Measurements from ENCODE around the gene ZC3HAV1. TPM values are rescaled to one million over a fixed set of nuclear protein-coding genes. Genes with fewer than 3 reads are reported as not detected.
A peak's percentile ranks its signal among the peaks of the same experiment; 100 is the strongest.

The ZC3HAV1 gene
- total and polyA plus RNA-seq, 2 of the 13 experiments (the other 11 are each of a cell fraction or from before 2014, with no cell fraction given) = 12.7 to 23.7 TPM

DNA sequence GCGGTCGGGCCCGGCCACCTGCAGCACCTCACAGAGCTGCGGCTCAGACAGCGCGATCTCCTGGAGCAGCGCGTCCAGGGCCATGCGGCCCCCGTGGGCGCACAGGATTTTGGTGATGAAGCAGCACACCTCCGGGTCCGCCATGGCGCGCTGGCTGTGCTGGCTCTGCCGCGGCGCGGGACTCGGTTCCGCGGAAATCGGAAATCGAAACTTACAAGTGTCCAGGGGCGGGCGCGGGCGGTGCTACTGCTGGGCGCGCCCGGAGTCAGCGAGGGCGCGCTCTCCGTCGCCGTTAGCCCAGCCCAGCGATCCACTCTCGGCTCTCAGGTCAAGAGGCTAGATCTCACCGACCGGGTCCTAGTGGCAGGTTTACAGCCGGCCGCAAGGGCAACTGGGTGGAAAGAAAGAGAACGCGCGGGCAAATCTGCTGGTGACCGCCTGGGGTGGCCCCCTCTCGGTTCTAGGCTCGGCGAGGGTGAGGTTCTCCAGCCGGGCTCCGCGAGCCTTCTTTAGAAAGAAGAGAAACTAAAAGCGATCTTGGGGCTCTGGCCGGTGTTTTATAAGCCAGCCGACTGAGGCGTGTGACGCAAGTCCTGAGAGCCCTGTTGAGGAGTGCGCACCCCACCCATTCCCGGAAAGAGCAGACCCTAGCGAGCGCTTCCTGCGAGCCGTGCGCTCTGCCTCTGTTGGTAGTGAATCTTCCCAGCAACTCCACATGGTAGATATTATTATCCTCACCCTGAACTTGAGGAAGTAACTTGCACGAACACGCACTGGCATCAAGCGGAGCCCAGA, at the start of gene ZC3HAV1 (continued):
- TF ChIP-seq PRPF4 (IDR thresholded peaks at IDR 0.05; ENCODE audit: low read depth, low read length, poor library complexity, severe bottlenecking) (no peak), ZNF253 (CRISPR knock-in tag; IDR thresholded peaks at IDR 0.05; ENCODE audit: borderline replicate concordance) (0 out of 2 replicates have a peak, but pooled peaks have one; percentile 18), ZNF350 (CRISPR knock-in tag; IDR thresholded peaks at IDR 0.05; ENCODE audit: borderline replicate concordance, low read depth) (peak; percentile 71; the same call in 1 of the 2 replicates)

DNA sequence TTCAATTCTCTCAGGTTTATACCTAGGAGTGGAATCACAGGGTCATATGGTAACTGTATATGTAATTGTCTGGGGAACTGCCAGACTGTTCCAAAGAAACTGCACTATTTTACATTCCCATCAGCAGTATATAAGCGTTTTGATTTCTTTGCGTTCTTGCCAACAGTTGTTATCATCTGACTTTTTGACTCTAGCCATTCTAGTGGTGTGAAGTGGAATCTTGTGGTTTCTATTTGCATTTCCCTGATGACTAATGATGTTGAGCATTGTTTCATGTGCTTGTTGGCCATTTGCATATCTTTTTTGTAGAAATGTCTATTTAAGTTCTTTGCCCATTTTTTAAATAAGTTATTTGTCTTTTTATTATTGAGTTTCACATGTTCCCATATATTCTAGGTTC, 44.3 kb upstream of the ZC3HAV1 start:
- Histone ChIP-seq H3K4me1 (ENCODE audit: insufficient read depth, low read length) (no peaks in the 10 kb centered on the region), H3K4me2 (ENCODE audit: low read depth, low read length) (no peak overlapping the region), H3K9me3 (ENCODE audit: low read length) (no peaks in the 10 kb centered on the region), H3K9ac (ENCODE audit: insufficient read depth, low read depth, low read length) (no peak overlapping the region), H3K79me2 (ENCODE audit: insufficient read depth, low read length) (no peaks in the 10 kb centered on the region), H3K4me3 (replicated peaks in 1 of 3; ENCODE audit: insufficient read depth in 1 of 3, low read depth in 2 of 3, low read length in 3 of 3) (no peak overlapping the region), H3K27me3 (ENCODE audit: control insufficient read depth in 1 of 2, insufficient read depth in 2 of 2, low read length in 2 of 2) (no peaks in the 10 kb centered on the region), H2AFZ (ENCODE audit: low read length) (no peak overlapping the region), H3K27ac (ENCODE audit: extremely low read length, insufficient read depth, low read length) (no peak overlapping the region), H4K20me1 (ENCODE audit: insufficient read depth, low read length) (no peaks in the 10 kb centered on the region), H3K36me3 (replicated peaks in 1 of 2; ENCODE audit: control insufficient read depth in 1 of 2, insufficient read depth in 2 of 2, low read length in 2 of 2) (no peaks in the 10 kb centered on the region)
- in situ Hi-C loops (cut with HindIII; ENCODE audit: extremely low pct_ligation_motif_present, low pct_unique_long_range_greater_than_20kb) = no loop called here
- DNase-seq (ENCODE audit: low spot score) = no peak
- BruUV-seq (replicated peaks) = no TSS peak
- POLR2A ChIA-PET = no interaction called here
- intact Hi-C loops (cut with micrococcal nuclease; ENCODE audit: unreplicated experiment) = no loop called here
- 91% methylated on average over 2 of the region's 2 CpGs for WGBS (ENCODE audit: low lambda C conversion rate)
- no peak for TF ChIP-seq IKZF1 (IDR thresholded peaks at IDR 0.05)
- CTCF ChIA-PET (ENCODE audit: low intra/inter-chr PET ratio, low total read pairs) = no interaction called here
- no peak for FAIRE-seq
- no peak for ATAC-seq

DNA sequence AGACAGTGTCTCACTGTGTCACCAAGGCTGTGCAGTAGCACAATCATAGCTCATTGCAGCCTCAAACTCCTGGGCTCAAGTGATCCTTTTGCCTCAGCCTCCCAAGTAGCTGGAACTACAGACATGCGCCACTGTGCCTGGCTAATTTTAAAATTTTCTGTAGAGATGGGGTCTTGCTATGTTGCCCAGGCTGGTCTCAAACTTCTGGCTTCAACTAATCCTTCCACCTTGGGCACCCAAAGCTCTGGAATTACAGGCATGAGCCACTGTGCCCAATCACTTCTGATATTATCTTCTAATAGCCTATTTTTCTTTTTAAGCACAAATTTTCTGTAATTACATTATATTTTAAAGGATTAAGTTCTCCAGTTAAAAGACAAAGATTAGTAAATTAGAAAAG, 42.6 kb upstream of the ZC3HAV1 start:
- no peaks in the 10 kb centered on the region for H4K20me1 ChIP-seq (ENCODE audit: insufficient read depth, low read length)
- intact Hi-C loops (cut with micrococcal nuclease; ENCODE audit: unreplicated experiment) = no loop called here
- H3K4me3 ChIP-seq (replicated peaks in 1 of 3; ENCODE audit: insufficient read depth in 1 of 3, low read depth in 2 of 3, low read length in 3 of 3) = no peak overlapping the region
- ATAC-seq (no peak), FAIRE-seq (no peak), DNase-seq (ENCODE audit: low spot score) (no peak)
- H3K27ac ChIP-seq (ENCODE audit: extremely low read length, insufficient read depth, low read length) = no peak overlapping the region
- in situ Hi-C loops (cut with HindIII; ENCODE audit: extremely low pct_ligation_motif_present, low pct_unique_long_range_greater_than_20kb) = no loop called here
- H3K79me2 ChIP-seq (ENCODE audit: insufficient read depth, low read length) = no peaks in the 10 kb centered on the region
- 89% methylated on average over 1 of the region's 1 CpG for WGBS (ENCODE audit: low lambda C conversion rate)
- no peak overlapping the region for H3K9ac ChIP-seq (ENCODE audit: insufficient read depth, low read depth, low read length)
- no TSS peak for BruUV-seq (replicated peaks)
- H3K36me3 ChIP-seq (replicated peaks in 1 of 2; ENCODE audit: control insufficient read depth in 1 of 2, insufficient read depth in 2 of 2, low read length in 2 of 2) = no peaks in the 10 kb centered on the region
- no peak overlapping the region for H3K4me2 ChIP-seq (ENCODE audit: low read depth, low read length)
- no peaks in the 10 kb centered on the region for H3K9me3 ChIP-seq (ENCODE audit: low read length)
- CTCF ChIA-PET (ENCODE audit: low intra/inter-chr PET ratio, low total read pairs) = no interaction called here
- no peaks in the 10 kb centered on the region for H3K4me1 ChIP-seq (ENCODE audit: insufficient read depth, low read length)
- no peak overlapping the region for H2AFZ ChIP-seq (ENCODE audit: low read length)
- no peaks in the 10 kb centered on the region for H3K27me3 ChIP-seq (ENCODE audit: control insufficient read depth in 1 of 2, insufficient read depth in 2 of 2, low read length in 2 of 2)
- POLR2A ChIA-PET = no interaction called here
- TF ChIP-seq ZNF562 (CRISPR knock-in tag; IDR thresholded peaks at IDR 0.05; ENCODE audit: borderline replicate concordance) (no peak), ISX (CRISPR knock-in tag; conservative IDR thresholded peaks at IDR 0.05) (no peak), HIVEP1 (CRISPR knock-in tag; IDR thresholded peaks at IDR 0.05) (no peak), BRD4 (CRISPR knock-in tag; IDR thresholded peaks at IDR 0.05) (no peak)
- TF ChIP-seq, protein P1, sequence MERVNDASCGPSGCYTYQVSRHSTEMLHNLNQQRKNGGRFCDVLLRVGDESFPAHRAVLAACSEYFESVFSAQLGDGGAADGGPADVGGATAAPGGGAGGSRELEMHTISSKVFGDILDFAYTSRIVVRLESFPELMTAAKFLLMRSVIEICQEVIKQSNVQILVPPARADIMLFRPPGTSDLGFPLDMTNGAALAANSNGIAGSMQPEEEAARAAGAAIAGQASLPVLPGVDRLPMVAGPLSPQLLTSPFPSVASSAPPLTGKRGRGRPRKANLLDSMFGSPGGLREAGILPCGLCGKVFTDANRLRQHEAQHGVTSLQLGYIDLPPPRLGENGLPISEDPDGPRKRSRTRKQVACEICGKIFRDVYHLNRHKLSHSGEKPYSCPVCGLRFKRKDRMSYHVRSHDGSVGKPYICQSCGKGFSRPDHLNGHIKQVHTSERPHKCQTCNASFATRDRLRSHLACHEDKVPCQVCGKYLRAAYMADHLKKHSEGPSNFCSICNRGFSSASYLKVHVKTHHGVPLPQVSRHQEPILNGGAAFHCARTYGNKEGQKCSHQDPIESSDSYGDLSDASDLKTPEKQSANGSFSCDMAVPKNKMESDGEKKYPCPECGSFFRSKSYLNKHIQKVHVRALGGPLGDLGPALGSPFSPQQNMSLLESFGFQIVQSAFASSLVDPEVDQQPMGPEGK (CRISPR knock-in tag; IDR thresholded peaks at IDR 0.05) = no peak
- TF ChIP-seq, protein P2, sequence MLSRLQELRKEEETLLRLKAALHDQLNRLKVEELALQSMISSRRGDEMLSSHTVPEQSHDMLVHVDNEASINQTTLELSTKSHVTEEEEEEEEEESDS (CRISPR knock-in tag; IDR thresholded peaks at IDR 0.05; ENCODE audit: borderline replicate concordance) = no peak
- TF ChIP-seq, protein P3, sequence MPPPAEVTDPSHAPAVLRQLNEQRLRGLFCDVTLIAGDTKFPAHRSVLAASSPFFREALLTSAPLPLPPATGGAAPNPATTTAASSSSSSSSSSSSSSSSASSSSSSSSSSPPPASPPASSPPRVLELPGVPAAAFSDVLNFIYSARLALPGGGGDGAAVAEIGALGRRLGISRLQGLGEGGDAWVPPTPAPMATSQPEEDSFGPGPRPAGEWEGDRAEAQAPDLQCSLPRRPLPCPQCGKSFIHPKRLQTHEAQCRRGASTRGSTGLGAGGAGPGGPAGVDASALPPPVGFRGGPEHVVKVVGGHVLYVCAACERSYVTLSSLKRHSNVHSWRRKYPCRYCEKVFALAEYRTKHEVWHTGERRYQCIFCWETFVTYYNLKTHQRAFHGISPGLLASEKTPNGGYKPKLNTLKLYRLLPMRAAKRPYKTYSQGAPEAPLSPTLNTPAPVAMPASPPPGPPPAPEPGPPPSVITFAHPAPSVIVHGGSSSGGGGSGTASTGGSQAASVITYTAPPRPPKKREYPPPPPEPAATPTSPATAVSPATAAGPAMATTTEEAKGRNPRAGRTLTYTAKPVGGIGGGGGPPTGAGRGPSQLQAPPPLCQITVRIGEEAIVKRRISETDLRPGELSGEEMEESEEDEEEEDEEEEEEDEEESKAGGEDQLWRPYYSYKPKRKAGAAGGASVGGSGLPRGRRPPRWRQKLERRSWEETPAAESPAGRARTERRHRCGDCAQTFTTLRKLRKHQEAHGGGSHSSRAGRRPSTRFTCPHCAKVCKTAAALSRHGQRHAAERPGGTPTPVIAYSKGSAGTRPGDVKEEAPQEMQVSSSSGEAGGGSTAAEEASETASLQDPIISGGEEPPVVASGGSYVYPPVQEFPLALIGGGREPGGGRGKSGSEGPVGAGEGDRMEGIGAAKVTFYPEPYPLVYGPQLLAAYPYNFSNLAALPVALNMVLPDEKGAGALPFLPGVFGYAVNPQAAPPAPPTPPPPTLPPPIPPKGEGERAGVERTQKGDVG (CRISPR knock-in tag; IDR thresholded peaks at IDR 0.05; ENCODE audit: borderline replicate concordance) = no peak
